HG03571 (cell line): ENCODE data around the gene CDH16.
A peak's percentile ranks its signal among the peaks of the same experiment; 100 is the strongest.
"Not testable (repeated sequence)": the region's sequence is repeated elsewhere in the genome, so short reads cannot be mapped to it uniquely, and the experiment has no call there.

ENCODE experiments used
- ATAC-seq: cut with Tn5 transposase; IDR thresholded peaks from one replicate; pipeline ENCODE4 v1.9.1; 2021; ENCODE audit not compliant: unreplicated experiment

CDH16 gene

DNA sequence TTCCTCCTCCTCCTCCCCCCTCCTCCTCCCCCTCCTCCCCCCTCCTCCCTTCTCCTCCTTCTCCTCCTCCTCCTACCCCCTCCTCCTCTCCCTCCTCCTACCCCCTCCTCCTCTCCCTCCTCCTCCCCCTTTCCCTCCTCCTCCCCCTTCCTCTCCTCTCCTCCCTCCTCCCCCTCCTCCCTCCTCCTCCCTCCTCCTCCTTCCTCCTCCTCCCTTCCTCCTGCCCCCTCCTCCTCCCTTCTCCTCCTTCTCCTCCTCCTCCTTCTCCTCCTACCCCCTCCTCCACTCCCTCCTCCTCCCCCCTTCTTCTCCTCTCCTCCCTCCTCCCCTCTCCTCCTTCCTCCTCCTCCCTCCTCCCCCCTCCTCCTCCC is 45.0 kb downstream of the CDH16 start:
- ATAC-seq = no peak

DNA sequence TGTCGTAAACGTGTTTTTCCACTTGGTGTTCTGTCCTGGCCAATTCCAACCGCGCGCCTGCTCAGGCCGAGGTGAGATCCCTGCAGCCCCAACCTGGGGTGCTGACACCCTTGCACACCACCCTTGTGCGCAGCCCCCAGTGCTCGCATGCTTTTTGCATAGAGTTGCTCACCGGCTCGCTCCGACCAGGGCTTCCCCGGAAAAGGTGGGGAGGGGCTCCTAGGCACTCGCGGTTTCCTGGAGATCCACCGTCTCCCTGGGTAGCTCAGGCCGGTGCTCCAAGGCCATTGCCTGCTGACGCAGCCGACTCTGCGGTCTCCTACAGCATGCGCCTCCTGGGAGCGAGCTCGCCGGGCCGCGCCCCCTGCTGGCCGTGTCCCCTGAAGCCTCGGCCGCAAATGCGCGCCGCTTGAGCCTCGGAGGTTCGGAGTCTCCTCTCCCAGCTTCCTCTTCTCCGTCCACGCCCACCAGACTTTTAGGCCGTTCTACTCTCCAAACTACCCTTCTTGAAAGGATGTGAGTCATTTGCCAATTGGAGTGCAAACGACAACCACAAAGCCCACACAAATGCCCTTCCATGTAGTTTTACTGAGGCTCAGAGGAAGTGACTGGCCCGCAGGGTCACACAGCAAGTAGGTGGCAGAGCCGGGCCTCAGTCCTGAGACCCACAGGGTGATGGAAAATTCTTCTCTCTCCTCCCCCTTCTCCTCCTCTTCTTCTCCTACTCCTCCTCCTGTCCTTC is 45.6 kb downstream of the CDH16 start:
- ATAC-seq = peak; percentile 80

DNA sequence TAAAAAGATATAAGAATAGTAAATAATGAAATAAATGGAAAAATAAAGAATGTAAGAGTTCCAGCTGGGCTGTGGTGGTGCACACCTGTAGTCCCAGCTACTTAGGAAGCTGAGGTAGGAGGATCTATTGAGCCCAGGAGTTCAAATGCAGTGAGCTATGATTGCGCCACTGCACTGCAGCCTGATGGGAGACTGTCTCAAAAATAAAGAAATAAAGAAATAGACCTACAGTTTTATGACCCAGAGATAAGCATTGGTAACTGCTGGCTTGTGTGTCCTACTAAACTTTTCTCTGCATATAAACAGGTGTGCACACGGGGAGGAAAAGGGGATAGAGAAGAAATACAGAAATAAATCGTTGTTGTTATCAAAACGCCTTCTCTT is 46.1 kb downstream of the CDH16 start:
- ATAC-seq = no peak

DNA sequence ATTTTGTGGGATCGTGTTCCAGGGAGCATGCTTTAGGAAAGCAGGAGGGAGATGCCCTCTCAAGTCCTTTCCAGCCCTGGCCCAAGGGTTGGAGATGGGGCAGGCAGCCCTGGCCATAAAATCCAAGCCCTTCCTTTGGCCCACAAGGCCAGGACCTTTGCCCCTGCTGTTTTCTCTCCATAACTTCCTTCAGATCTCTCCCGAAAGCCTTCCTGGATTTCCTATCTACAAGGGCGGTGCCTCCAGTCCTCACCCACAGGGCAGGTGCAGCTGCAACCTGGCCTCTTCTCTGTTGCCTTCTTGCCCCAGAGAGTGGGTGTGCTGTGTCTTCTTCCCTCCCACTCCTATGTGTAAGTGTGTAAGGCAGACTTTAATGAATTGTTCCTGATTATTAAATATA is 46.8 kb downstream of the CDH16 start:
- no peak for ATAC-seq

GRCh38 chr16:66871363-66871762 is 47.3 kb downstream of the CDH16 start:
- ATAC-seq = not testable (repeated sequence)

DNA sequence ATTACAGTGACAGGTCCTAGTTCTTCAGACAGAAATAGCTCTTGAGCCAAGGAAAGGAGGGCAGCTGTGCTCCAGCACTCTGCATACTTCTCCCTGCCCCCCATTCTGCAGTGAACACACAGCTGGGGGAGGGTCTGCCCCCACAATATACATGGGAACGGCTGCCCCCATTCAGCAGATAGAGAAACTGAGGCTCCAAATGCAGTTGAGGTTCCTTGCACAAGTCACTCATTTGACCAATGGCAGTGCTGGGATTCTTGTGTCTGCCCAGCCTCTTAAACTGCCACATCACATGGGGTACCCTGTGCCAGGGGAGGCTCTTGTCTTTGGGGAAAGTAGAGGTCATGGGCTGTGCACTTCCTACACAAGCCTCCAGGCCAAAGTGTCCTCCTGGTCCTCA is 49.3 kb downstream of the CDH16 start:
- ATAC-seq = no peak

GRCh38 chr16:66863707-66864106 is 55.0 kb downstream of the CDH16 start:
- ATAC-seq = no peak

DNA sequence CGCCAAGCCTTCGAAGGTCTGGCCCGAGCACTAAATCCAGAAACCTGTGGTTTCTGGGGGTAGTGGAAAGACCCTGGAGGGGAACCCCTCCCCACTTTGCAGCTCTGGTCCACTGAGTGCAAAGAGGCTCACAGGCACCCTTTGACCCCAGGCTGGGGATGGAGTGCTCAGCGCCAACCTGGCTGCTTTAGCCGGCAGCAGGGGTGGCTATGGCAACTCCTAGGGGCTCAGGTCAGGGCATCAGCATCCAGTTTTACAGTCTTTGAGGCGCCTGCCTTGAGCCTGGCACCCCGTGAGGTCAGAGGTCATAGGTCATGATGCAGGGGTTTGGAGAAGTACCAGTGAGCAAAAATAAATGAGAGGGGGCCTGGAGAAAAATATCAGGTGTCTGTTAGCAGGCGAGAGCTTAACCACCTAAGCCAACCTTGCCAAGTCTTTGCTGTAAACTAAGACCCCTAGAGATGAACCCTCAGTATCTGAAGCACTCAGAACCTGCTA is 56.6 kb downstream of the CDH16 start:
- ATAC-seq = no peak

DNA sequence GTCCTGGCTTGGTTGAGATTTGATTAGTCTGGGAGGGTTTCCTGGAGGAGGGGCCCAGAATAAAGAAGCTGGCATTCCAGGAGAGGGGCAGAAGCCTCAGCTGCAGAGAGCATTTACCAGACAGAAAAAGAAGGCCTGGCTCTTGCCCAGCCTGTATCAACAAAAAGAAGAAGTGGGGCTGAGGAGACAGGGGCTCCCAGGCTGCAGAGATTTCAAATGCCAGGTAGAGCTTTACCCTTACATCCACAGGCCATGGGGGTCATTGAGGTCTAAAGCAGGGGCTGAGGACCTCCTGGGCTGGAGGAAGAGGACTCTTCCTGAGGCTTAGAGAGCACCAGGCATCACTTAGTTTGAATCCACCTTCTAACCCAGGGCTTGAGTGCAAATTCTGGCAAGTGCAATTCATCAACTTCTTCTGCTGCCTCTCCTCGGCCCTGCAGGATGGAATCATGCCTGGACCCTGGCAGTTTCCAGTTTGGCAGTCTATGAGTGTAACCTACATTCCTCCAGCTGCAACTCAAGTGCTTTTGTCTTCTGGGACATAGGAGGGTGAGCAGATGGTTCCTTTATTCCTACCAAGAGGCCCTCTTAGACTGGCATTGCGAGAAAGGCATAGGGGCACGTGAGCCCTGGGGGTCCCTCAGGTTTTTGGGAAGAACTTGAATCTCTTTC is 59.2 kb downstream of the CDH16 start:
- ATAC-seq = no peak

- peak; percentile 57 for ATAC-seq
Observed at GRCh38 chr16:66858740-66859396, 59.8 kb downstream of the CDH16 start.
